DOHH2 (cell line): Measurements from ENCODE around the gene AUTS2.

Source experiments
- H3F3A ChIP-seq: fragments of 200-600 bp; sonication (generic), shearing (Covaris generic); 2 replicates; pipeline ENCODE4 v1.6.0; 2016; ENCODE audit warnings: antibody characterized with exemption, mild to moderate bottlenecking; ENCODE audit not compliant: control insufficient read depth, insufficient read depth
- H3K27ac ChIP-seq: fragments of 200-600 bp; sonication (generic); 2 replicates; pipeline ENCODE4 v1.5.1; 2014; ENCODE audit warnings: low read depth, mild to moderate bottlenecking, low read length, moderate library complexity
- H3K27me3 ChIP-seq: fragments of 200-600 bp; sonication (generic); 2 replicates; pipeline ENCODE4 v1.6.1; 2014; ENCODE audit warnings: mild to moderate bottlenecking, low read length, mixed read lengths; ENCODE audit not compliant: control insufficient read depth
- H3K36me3 ChIP-seq: fragments of 200-600 bp; sonication (generic); 2 replicates; pipeline ENCODE4 v1.6.1; 2014; ENCODE audit warnings: mild to moderate bottlenecking, low read length, moderate library complexity, mixed read lengths; ENCODE audit not compliant: control insufficient read depth
- H3K4me1 ChIP-seq: fragments of 200-600 bp; sonication (generic); 2 replicates; pipeline ENCODE4 v1.6.1; 2014; ENCODE audit warnings: mild to moderate bottlenecking, low read length, mixed read lengths; ENCODE audit not compliant: control insufficient read depth
- H3K4me2 ChIP-seq: fragments of 200-600 bp; sonication (generic); 2 replicates; pipeline ENCODE4 v1.6.0; 2014; ENCODE audit warnings: mild to moderate bottlenecking, low read length, moderate library complexity
- H3K4me3 ChIP-seq: fragments of 200-600 bp; sonication (generic); 2 replicates; pipeline ENCODE4 v1.5.1; 2014; ENCODE audit warnings: mild to moderate bottlenecking, low read length, mixed read lengths
- H3K79me2 ChIP-seq: fragments of 200-600 bp; sonication (generic); 2 replicates; pipeline ENCODE4 v1.6.1; 2014; ENCODE audit warnings: mild to moderate bottlenecking, low read length, mixed read lengths; ENCODE audit not compliant: control insufficient read depth
- H3K9me2 ChIP-seq: fragments of 200-600 bp; sonication (generic); replicated peaks from 2 replicates; pipeline ENCODE4 v1.6.1; 2014; ENCODE audit warnings: mild to moderate bottlenecking, low read length, mixed read lengths; ENCODE audit not compliant: control insufficient read depth
- H3K9me3 ChIP-seq: fragments of 200-600 bp; sonication (generic); 2 replicates; pipeline ENCODE4 v1.6.1; 2014; ENCODE audit warnings: antibody characterized with exemption, low read length, mixed read lengths; ENCODE audit not compliant: control insufficient read depth, insufficient read depth
- H4K20me1 ChIP-seq: fragments of 200-600 bp; sonication (generic); 2 replicates; pipeline ENCODE4 v1.6.0; 2014; ENCODE audit warnings: low read depth, mild to moderate bottlenecking, antibody characterized with exemption, low read length, moderate library complexity; ENCODE audit not compliant: control insufficient read depth, insufficient read depth
- EZH2phosphoT487 ChIP-seq: fragments of 200-600 bp; sonication (generic); IDR thresholded peaks from 2 replicates; pipeline ENCODE4 v1.6.1; 2017; ENCODE audit warnings: borderline replicate concordance, mild to moderate bottlenecking, antibody characterized with exemption, low read length, moderate library complexity, mixed read lengths
- TF ChIP-seq, protein P1 (sequence below): fragments of 200-600 bp; sonication (generic); IDR thresholded peaks from one replicate; pipeline ENCODE4 v1.5.1; 2014; ENCODE audit warnings: antibody characterized with exemption, mild to moderate bottlenecking, low read depth, low read length; ENCODE audit not compliant: poor library complexity, severe bottlenecking

AUTS2 gene

GRCh38 chr7:70374772-70375533 is 776.7 kb downstream of the AUTS2 start:
- no peak for TF ChIP-seq EZH2phosphoT487
- TF ChIP-seq, protein P1, sequence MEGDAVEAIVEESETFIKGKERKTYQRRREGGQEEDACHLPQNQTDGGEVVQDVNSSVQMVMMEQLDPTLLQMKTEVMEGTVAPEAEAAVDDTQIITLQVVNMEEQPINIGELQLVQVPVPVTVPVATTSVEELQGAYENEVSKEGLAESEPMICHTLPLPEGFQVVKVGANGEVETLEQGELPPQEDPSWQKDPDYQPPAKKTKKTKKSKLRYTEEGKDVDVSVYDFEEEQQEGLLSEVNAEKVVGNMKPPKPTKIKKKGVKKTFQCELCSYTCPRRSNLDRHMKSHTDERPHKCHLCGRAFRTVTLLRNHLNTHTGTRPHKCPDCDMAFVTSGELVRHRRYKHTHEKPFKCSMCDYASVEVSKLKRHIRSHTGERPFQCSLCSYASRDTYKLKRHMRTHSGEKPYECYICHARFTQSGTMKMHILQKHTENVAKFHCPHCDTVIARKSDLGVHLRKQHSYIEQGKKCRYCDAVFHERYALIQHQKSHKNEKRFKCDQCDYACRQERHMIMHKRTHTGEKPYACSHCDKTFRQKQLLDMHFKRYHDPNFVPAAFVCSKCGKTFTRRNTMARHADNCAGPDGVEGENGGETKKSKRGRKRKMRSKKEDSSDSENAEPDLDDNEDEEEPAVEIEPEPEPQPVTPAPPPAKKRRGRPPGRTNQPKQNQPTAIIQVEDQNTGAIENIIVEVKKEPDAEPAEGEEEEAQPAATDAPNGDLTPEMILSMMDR, result no peak
- Histone ChIP-seq H3K4me1 (peaks cover 21% of the 10 kb centered on the region), H3K4me2 (no peak overlapping the region), H3K27me3 (no peaks in the 10 kb centered on the region), H3K4me3 (no peak overlapping the region), H3K9me3 (no peaks in the 10 kb centered on the region), H3F3A (no peaks in the 10 kb centered on the region), H4K20me1 (no peaks in the 10 kb centered on the region), H3K36me3 (no peaks in the 10 kb centered on the region), H3K79me2 (no peaks in the 10 kb centered on the region), H3K9me2 (no peaks in the 10 kb centered on the region), H3K27ac (no peak overlapping the region)

GRCh38 chr7:70376561-70377031 is 778.3 kb downstream of the AUTS2 start:
- Histone ChIP-seq H3K4me2 (no peak overlapping the region), H3K36me3 (no peaks in the 10 kb centered on the region), H3K4me3 (no peak overlapping the region), H3K27ac (no peak overlapping the region), H4K20me1 (no peaks in the 10 kb centered on the region), H3F3A (no peaks in the 10 kb centered on the region), H3K4me1 (peaks cover 21% of the 10 kb centered on the region), H3K27me3 (no peaks in the 10 kb centered on the region), H3K79me2 (no peaks in the 10 kb centered on the region), H3K9me2 (no peaks in the 10 kb centered on the region), H3K9me3 (no peaks in the 10 kb centered on the region)
- TF ChIP-seq, protein P1, result no peak
- TF ChIP-seq EZH2phosphoT487, result no peak

DNA sequence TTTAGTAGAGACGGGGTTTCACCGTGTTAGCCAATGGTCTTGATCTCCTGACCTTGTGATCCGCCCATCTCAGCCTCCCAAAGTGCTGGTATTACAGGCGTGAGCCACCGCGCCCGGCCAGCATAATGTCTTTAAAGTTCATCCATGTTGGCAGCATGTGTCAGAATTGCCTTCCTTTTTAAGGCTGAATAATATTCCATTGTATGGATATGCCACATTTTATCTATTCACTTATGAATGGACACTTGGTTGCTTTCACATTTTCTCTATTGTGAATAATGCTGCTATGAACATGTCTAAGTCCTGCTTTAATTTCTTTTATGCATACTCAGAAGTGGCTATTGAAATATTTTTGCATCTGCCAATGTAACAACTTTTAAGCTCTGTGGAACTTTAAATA is 779.7 kb downstream of the AUTS2 start:
- Histone ChIP-seq H4K20me1 (no peaks in the 10 kb centered on the region), H3K36me3 (no peaks in the 10 kb centered on the region), H3K9me2 (no peaks in the 10 kb centered on the region), H3K4me1 (peaks cover 7% of the 10 kb centered on the region), H3K27me3 (no peaks in the 10 kb centered on the region), H3F3A (no peaks in the 10 kb centered on the region), H3K4me3 (no peak overlapping the region), H3K4me2 (no peak overlapping the region), H3K27ac (no peak overlapping the region), H3K79me2 (no peaks in the 10 kb centered on the region), H3K9me3 (no peaks in the 10 kb centered on the region)
- TF ChIP-seq, protein P1, result no peak
- TF ChIP-seq EZH2phosphoT487, result no peak
